Fibroblast of villous mesenchyme (primary cell): Measurements from ENCODE around the gene STEAP3. TPM values are rescaled to one million over a fixed set of nuclear protein-coding genes. Genes with fewer than 3 reads are reported as not detected.

Source experiments
- DNase-seq: peaks from one replicate; pipeline ENCODE4 v3.0.0-alpha.2; 2010; ENCODE audit warnings: low read depth
- H3K4me3 ChIP-seq: 2 replicates; pipeline ENCODE4 v1.5.1; 2011; ENCODE audit warnings: low read depth, mild to moderate bottlenecking, low read length
- CTCF ChIP-seq: IDR thresholded peaks from 2 replicates; pipeline ENCODE4 v1.5.1; 2012; ENCODE audit warnings: low read depth, mild to moderate bottlenecking, low read length; ENCODE audit not compliant: insufficient read depth
- total RNA-seq: library from RNA; depleted of rRNA; stranded (reverse); fragments of >200 nt; gene quantifications from 2 replicates; pipeline ENCODE4 v1.2.3, GENCODE V29; 2012

The STEAP3 gene
- total RNA-seq: 14.5 and 17.7 TPM in 2 replicates

GRCh38 chr2:119223521-119224390 lies at the start of gene STEAP3:
TSS of gene STEAP3 (plus strand) at chr2:119223834. CDS start at chr2:119231013, 7,179 bp downstream.
- TF ChIP-seq CTCF: no peak
- peak; percentile 60 for DNase-seq
- H3K4me3 ChIP-seq: peak within 1 kb of the TSS; percentile 75

- H3K4me3 ChIP-seq: no peak overlapping the region
- TF ChIP-seq CTCF: peak; percentile 81
- DNase-seq: peak; percentile 30
These were observed 49.2 kb upstream of the STEAP3 start for GRCh38 chr2:119174216-119174992.

- no peak for TF ChIP-seq CTCF
- DNase-seq: no peak
- H3K4me3 ChIP-seq: no peak overlapping the region
These were observed 48.7 kb upstream of the STEAP3 start for GRCh38 chr2:119174993-119175347.

- no peak for TF ChIP-seq CTCF
- no peak overlapping the region for H3K4me3 ChIP-seq
- no peak for DNase-seq
These were observed 48.1 kb upstream of the STEAP3 start for GRCh38 chr2:119175517-119175916.

- no peak for DNase-seq
- TF ChIP-seq CTCF: no peak
- H3K4me3 ChIP-seq: no peak overlapping the region
These were observed 46.3 kb upstream of the STEAP3 start for GRCh38 chr2:119177171-119177837.

- TF ChIP-seq CTCF: no peak
- DNase-seq: no peak
- H3K4me3 ChIP-seq: no peak overlapping the region
These were observed 45.8 kb upstream of the STEAP3 start for GRCh38 chr2:119177838-119178190.
